ENCODE results near the gene ITPRID1. TPM values are rescaled to one million over a fixed set of nuclear protein-coding genes. Genes with fewer than 3 reads are reported as not detected.

ITPRID1 gene
- total RNA-seq, 1 experiment from 2014 or later, result 1.2 TPM

DNA sequence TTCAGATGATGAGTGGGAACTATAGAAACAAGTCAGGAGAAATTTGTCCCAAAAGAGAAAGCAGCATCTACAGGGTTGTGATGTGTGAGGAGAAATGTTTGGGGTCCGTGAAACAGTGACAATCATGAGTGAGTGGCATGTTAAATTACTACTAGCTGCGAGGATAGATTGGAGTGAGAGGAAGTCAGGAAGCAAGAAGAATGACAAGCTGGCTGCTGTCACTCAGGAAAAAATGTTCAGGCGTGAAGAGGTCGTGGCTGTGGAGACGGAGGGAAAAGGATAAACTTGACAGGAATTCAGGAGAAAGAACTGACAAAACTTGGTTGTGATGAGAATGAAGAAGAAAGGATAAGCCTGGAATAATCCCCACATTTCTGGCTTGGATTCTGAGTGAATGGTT lies 5.1 kb upstream of the ITPRID1 start:
- Histone ChIP-seq H3K79me2 (ENCODE audit: insufficient read depth, low read length) (no peaks in the 10 kb centered on the region), H4K8ac (replicated peaks; ENCODE audit: insufficient read length, low read depth, low read length) (no peak overlapping the region), H3K9ac (ENCODE audit: extremely low read depth, insufficient read length, low read length) (no peak overlapping the region), H2BK120ac (ENCODE audit: low read depth, low read length, poor library complexity, severe bottlenecking) (no peak overlapping the region), H4K91ac (ENCODE audit: insufficient read length, low read depth, low read length) (no peak overlapping the region), H2AFZ (ENCODE audit: low read length) (no peak overlapping the region), H3K79me1 (ENCODE audit: insufficient read depth, low read depth, low read length, poor library complexity, severe bottlenecking) (no peaks in the 10 kb centered on the region), H3K9me3 (ENCODE audit: control insufficient read depth, low read depth, low read length) (no peaks in the 10 kb centered on the region), H2BK5ac (ENCODE audit: insufficient read length, low read length) (no peak overlapping the region), H3K27me3 (ENCODE audit: insufficient read depth, low read length) (no peaks in the 10 kb centered on the region), H4K5ac (ENCODE audit: insufficient read length, low read depth, low read length) (no peak overlapping the region), H2AK5ac (ENCODE audit: insufficient read length, low read length) (no peak overlapping the region), H3K56ac (ENCODE audit: insufficient read length, low read depth, low read length) (no peak overlapping the region), H3K4ac (ENCODE audit: low read depth, low read length) (no peak overlapping the region), H3K14ac (ENCODE audit: insufficient read depth, low read length) (no peak overlapping the region), H2BK20ac (ENCODE audit: low read depth, low read length, poor library complexity, severe bottlenecking) (no peak overlapping the region), H3K4me1 (ENCODE audit: insufficient read depth, low read length) (no peaks in the 10 kb centered on the region), H4K20me1 (ENCODE audit: control insufficient read depth, insufficient read depth, insufficient read length) (no peaks in the 10 kb centered on the region), H2BK15ac (ENCODE audit: low read depth, low read length) (no peak overlapping the region), H3T11ph (ENCODE audit: low read length) (no peak overlapping the region), H3K23ac (ENCODE audit: insufficient read length, low read depth, low read length) (no peak overlapping the region), H3K27ac (ENCODE audit: insufficient read length, low read depth, low read length) (no peak overlapping the region), H3K23me2 (ENCODE audit: insufficient read length, low read depth, low read length, poor library complexity, severe bottlenecking) (no peaks in the 10 kb centered on the region), H3K4me2 (ENCODE audit: insufficient read depth, insufficient read length, low read length) (no peak overlapping the region), H2BK12ac (ENCODE audit: insufficient read length, low read depth, low read length) (no peak overlapping the region), H3K18ac (ENCODE audit: insufficient read length, low read depth, low read length) (no peak overlapping the region)
- Mint-ChIP-seq H3K27ac (no peak overlapping the region), H3K4me3 (no peak overlapping the region), H3K36me3 (ENCODE audit: insufficient read depth in 1 of 3, low read depth in 3 of 3) (peaks cover 9 to 22% (median 16%) of the 10 kb centered on the region in 3 experiments), H3K4me1 (peaks cover under 1 to 5% of the 10 kb centered on the region in 2 experiments; a peak in 2 of 4 replicates), H3K9me3 (peaks cover 16 to 18% of the 10 kb centered on the region in 2 experiments), H3K27me3 (ENCODE audit: low read depth) (no peaks in the 10 kb centered on the region)
- DNase-seq, result no peak
- WGBS (ENCODE audit: extremely low coverage, insufficient read length, low lambda C conversion rate), result no CpG with 5 or more reads among the region's 5 CpGs
- no peak for TF ChIP-seq CTCF (conservative IDR thresholded peaks at IDR 0.05)
